HG02870 (cell line): ENCODE results near the gene CCND3.
A peak's percentile ranks its signal among the peaks of the same experiment; 100 is the strongest.

Experiments used
- ATAC-seq: cut with Tn5 transposase; IDR thresholded peaks from one replicate; pipeline ENCODE4 v1.9.1; 2021; ENCODE audit warnings: mild to moderate bottlenecking, moderate library complexity; ENCODE audit not compliant: unreplicated experiment

CCND3 gene

DNA sequence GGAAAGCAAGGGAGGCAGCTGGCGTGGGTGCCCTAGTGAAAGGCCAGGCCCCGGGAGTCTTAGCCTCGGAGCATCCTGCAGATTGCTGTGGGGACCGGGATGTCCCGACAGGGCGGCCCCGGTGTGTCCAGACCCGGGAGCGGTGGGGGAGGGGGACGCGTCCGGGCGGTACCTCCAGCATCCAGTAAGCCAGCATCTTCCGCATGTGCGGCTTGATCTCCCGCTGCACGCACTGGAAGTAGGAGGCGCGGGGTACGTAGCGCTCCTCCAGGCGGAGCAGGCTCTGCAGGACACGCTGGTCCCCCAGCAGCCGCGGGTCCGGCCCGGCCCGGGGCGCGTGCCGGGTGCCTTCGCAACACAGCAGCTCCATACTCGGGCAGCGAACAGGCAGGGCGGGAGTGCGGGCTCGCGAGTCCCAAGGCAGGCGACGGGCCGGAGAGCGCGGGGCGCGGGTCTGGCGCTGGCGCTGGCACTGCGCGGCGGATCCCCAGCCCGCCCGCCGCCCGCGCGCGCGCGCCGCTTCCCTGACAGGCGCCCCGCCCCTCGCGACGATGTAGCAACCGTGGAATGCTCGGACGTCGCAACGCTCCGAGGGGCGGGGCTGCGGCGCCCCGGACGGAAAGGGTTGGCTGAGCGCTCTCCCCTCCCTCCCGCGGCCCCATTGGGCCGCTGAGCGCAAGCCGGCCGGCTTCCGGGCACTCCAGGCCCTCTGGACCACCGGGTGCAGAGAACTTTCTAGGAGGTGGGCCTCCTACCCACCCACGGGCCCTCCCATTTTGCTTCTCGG, at the start of gene CCND3:
Gene CCND3, minus strand, starts transcription at position 529 of the 787 bp plus-strand sequence. Its CDS starts 159 bp downstream, at position 370.
- peak; percentile 77 for ATAC-seq

DNA sequence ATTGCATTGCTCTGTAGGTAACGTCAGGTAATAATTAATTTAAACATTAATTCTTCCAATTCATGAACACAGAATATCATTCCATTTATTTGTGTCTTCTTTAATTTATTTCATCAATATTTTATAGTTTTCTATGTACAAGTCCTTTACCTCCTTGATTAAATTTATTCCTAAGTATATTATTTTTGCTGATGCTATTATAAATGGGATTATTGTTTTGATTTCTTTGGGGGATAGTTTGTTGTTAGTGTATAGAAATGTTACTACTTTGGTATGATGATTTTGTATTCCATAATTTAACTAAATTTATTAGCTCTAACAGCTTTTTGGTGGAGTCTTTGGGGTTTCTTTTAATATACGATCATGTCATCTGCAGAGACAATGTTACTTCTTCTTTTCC, 44.7 kb upstream of the CCND3 start:
- ATAC-seq: no peak

GRCh38 chr6:41984623-41985022, 43.0 kb upstream of the CCND3 start:
- no peak for ATAC-seq

GRCh38 chr6:41976794-41977484, 35.3 kb upstream of the CCND3 start:
- ATAC-seq: no peak

DNA sequence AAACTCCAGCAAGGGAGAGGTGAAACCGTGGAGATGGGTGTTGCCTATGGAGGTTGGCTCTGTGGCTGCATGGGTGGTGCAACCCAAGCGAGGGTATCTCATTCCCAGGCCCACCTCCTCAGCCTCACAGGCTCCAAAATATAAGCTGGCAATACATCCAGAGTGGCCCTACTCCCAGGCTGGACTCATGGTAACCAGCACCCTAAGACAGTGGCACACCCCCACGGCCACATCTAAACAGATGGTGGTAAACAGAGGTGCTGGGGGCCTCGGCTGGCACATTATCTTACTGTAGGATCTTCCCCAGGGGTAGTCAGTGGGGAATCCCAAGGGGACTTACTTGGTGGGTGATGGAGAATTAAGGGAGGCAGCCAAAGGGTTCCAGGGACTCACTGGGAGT, 33.7 kb upstream of the CCND3 start:
- no peak for ATAC-seq

GRCh38 chr6:41974281-41974825, 32.7 kb upstream of the CCND3 start:
- ATAC-seq: no peak

GRCh38 chr6:41972826-41973225, 31.2 kb upstream of the CCND3 start:
- no peak for ATAC-seq

- no peak for ATAC-seq
Measured at GRCh38 chr6:41970436-41970846, 28.8 kb upstream of the CCND3 start.

- no peak for ATAC-seq
Measured at GRCh38 chr6:41967312-41968287, 26.0 kb upstream of the CCND3 start.

GRCh38 chr6:41966961-41967311, 25.3 kb upstream of the CCND3 start:
- ATAC-seq: no peak

- ATAC-seq: no peak
Measured at GRCh38 chr6:41966214-41966920, 24.8 kb upstream of the CCND3 start.

- no peak for ATAC-seq
Measured at GRCh38 chr6:41965429-41966213, 24.0 kb upstream of the CCND3 start.

DNA sequence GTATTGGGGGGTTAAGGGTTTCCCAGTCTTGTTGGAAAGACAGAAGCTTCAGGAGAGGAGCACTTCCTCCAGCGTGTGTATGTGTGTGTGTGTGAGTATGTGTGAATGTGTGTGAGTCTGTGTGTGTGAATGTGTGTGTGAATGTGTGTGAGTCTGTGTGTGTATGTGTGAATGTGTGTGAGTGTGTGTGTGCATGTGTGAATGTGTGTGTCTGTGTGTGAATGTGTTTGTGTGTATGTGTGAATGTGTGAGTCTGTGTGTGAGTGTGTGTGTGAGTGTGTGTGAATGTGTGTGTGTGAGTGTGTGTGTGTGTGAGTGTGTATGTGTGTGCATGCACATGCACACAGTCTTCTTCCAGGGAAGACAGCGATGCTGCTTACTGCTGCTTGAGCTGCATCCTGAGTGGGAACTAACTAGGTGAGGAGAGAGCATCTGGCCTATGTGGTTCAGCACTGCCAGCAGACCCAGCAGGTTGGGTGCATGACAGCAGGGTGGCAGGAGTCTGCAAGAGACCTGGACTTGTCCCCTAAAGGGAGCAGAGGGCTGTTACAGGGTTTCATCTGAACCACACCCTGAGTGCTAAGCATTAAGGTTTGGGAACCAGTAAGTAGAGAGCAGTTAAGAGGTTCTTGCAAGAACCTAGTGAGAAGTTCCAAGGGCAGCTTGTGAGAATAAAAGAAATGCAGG, 22.7 kb upstream of the CCND3 start:
- ATAC-seq: no peak

DNA sequence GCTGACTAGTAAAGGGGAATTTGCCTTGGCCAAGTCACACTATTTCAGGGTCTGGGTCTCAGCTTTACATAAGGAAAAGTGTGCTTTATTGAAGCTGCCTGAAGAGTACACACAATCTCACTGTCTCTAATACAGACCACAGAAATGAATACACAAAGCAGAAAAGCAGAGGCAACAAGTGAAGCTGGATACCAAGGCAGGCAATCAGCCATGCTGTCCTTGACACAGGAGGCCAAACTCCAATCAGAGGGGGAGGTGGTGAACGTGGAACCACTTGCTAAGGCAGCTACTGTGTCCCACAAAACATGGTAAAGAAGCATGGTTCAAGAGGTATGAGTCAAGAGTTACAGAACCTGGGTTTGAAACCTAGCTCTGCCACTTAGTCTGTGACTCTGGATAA, 21.8 kb upstream of the CCND3 start:
- ATAC-seq: no peak

GRCh38 chr6:41960028-41960427, 18.4 kb upstream of the CCND3 start:
- no peak for ATAC-seq

DNA sequence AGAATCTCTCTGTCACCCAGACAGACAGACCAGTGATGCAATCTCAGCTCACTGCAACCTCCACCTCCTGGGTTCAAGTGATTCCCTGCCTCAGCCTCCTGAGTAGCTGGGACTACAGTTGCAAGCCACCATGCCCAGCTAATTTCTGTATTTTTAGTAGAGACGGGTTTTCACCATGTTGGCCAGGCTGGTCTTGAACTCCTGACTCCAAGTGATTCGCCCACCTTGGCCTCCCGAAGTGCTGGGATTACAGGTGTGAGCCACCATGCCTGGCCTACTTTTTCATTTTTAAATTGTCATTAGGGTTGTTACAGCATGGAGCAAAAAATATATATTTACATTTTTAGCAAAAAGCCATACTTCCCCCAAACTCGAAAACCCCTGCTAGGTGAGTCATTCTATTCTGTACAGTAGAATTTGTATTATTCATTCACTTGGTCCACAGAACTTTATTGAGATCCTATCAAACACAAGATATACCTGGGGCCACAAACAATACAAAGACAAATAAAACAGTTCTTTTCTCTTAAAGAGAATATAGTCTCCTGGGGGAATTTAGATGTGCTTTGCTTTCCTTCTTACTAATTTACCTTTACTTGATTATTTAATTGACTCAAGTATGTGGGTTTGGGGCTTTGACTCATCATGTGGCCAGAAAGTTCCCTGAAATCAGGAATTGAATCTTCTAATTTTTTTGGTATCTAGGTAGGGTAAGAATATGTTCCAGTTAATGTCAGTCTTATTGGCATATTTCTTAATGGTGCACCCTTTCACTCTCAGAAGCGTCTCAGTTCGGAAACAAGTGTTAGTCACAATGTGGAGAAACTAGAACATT, 16.6 kb upstream of the CCND3 start:
- no peak for ATAC-seq

- no peak for ATAC-seq
Measured at GRCh38 chr6:41957117-41957516, 15.5 kb upstream of the CCND3 start.

DNA sequence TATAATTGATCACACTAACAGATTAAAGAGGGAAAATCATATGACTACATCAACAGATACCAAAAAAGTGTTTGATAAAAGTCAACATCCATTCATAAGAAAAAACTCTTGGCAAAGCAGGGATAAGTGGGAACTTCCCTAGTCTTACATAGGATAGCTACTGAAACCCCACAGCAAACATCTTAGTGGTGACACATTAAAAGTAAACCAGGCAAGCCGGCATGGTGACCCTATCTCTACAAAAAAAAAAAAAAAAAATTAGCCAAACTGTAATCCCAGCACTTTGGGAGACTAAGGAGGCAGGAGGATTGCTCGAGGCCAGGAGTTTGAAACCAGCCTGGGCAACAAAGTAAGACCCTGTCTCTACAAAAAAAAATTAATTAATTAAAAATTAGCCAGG, 13.8 kb upstream of the CCND3 start:
- ATAC-seq: no peak
